HEK293T (cell line): ENCODE data around the gene BBS9.
"Not testable (repeated sequence)": the region's sequence is repeated elsewhere in the genome, so short reads cannot be mapped to it uniquely, and the experiment has no call there.

Experiments
- CTCF ChIA-PET: fragments of 350-600 bp; formaldehyde crosslinking; extraction: SDS; loops from one replicate; lab custom pipeline; 2021; ENCODE audit warnings: antibody characterized with exemption, inconsistent platforms; lab: Yijun Ruan, JAX
- POLR2A ChIA-PET: fragments of 350-600 bp; formaldehyde crosslinking; extraction: SDS; loops from one replicate; lab custom pipeline; 2020; ENCODE audit warnings: antibody characterized with exemption, inconsistent platforms; lab: Yijun Ruan, JAX
- DNase-seq: peaks from one replicate; pipeline ENCODE4 v3.0.0; 2012; ENCODE audit warnings: mixed read lengths; ENCODE audit errors: extremely low spot score
- ARNT ChIP-seq: fragments of 450-650 bp; IDR thresholded peaks from 2 replicates; pipeline ENCODE4 v1.6.1; 2017; ENCODE audit warnings: mild to moderate bottlenecking
- BHLHE40 ChIP-seq: fragments of 450-650 bp; IDR thresholded peaks from 2 replicates; pipeline ENCODE4 v1.6.1; 2016; ENCODE audit warnings: mild to moderate bottlenecking, moderate library complexity, borderline replicate concordance
- CTBP1 ChIP-seq: fragments of 450-650 bp; IDR thresholded peaks from 2 replicates; pipeline ENCODE4 v1.6.1; 2016; ENCODE audit warnings: borderline replicate concordance
- ELF4 ChIP-seq: fragments of 450-650 bp; IDR thresholded peaks from 2 replicates; pipeline ENCODE4 v1.6.1; 2017; ENCODE audit warnings: antibody characterized with exemption
- FOXA1 ChIP-seq: fragments of 450-650 bp; IDR thresholded peaks from 2 replicates; pipeline ENCODE4 v1.6.1; 2016; ENCODE audit warnings: mild to moderate bottlenecking
- FOXK2 ChIP-seq: fragments of 450-650 bp; IDR thresholded peaks from 2 replicates; pipeline ENCODE4 v1.6.1; 2016; ENCODE audit warnings: mild to moderate bottlenecking
- FOXM1 ChIP-seq: fragments of 450-650 bp; IDR thresholded peaks from 2 replicates; pipeline ENCODE4 v1.6.1; 2017; ENCODE audit warnings: mild to moderate bottlenecking, borderline replicate concordance
- HDGF ChIP-seq: fragments of 450-650 bp; IDR thresholded peaks from 2 replicates; pipeline ENCODE4 v1.6.1; 2017; ENCODE audit warnings: antibody characterized with exemption, borderline replicate concordance
- L3MBTL2 ChIP-seq: fragments of 450-650 bp; conservative IDR thresholded peaks from 2 replicates; pipeline ENCODE4 v1.6.1; 2016; ENCODE audit warnings: mild to moderate bottlenecking
- LEF1 ChIP-seq: fragments of 450-650 bp; IDR thresholded peaks from 2 replicates; pipeline ENCODE4 v1.6.1; 2017; ENCODE audit warnings: mild to moderate bottlenecking, borderline replicate concordance
- NFRKB ChIP-seq: fragments of 450-650 bp; IDR thresholded peaks from 2 replicates; pipeline ENCODE4 v1.6.1; 2016; ENCODE audit warnings: mild to moderate bottlenecking, moderate library complexity
- SP1 ChIP-seq: fragments of 450-650 bp; IDR thresholded peaks from 2 replicates; pipeline ENCODE4 v1.6.1; 2017
- SUZ12 ChIP-seq: fragments of 450-650 bp; IDR thresholded peaks from 2 replicates; pipeline ENCODE4 v1.6.1; 2016; ENCODE audit warnings: mild to moderate bottlenecking
- TARDBP ChIP-seq: fragments of 450-650 bp; IDR thresholded peaks from 2 replicates; pipeline ENCODE4 v1.6.1; 2016
- ZNF384 ChIP-seq: fragments of 450-650 bp; IDR thresholded peaks from 2 replicates; pipeline ENCODE4 v1.6.1; 2016
- TF ChIP-seq, protein P1 (sequence below): fragments of 450-650 bp; IDR thresholded peaks from 2 replicates; pipeline ENCODE4 v1.6.1; 2016

The BBS9 gene

DNA sequence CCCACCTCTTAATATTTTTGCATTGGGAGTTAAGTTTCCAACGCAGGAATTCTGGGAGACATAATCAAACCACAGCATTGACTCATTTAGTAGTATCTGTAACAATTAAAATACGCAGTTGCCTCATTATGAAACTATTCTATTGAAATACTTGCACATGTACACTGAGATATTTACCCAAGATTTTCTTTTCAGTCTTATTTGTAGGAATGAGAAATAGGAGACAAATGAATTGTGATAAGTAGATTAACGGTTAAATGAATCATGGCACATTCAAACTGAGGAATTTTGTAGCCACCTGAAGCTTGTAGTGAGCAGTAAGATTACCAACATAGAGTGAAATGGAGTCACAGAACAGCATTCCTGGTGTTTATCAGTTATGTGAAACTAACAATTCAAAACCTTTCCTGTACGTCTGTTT is 38.2 kb upstream of the BBS9 start:
- no peak for DNase-seq
- TF ChIP-seq L3MBTL2, result no peak
- TF ChIP-seq ZNF384, result no peak
- no peak for TF ChIP-seq HDGF
- no peak for TF ChIP-seq TARDBP
- TF ChIP-seq, protein P1, sequence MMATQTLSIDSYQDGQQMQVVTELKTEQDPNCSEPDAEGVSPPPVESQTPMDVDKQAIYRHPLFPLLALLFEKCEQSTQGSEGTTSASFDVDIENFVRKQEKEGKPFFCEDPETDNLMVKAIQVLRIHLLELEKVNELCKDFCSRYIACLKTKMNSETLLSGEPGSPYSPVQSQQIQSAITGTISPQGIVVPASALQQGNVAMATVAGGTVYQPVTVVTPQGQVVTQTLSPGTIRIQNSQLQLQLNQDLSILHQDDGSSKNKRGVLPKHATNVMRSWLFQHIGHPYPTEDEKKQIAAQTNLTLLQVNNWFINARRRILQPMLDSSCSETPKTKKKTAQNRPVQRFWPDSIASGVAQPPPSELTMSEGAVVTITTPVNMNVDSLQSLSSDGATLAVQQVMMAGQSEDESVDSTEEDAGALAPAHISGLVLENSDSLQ, result no peak
- TF ChIP-seq NFRKB, result no peak
- TF ChIP-seq ARNT, result no peak
- no peak for TF ChIP-seq FOXM1
- no peak for TF ChIP-seq FOXK2
- ChIA-PET POLR2A (no interaction called here), CTCF (no interaction called here)

DNA sequence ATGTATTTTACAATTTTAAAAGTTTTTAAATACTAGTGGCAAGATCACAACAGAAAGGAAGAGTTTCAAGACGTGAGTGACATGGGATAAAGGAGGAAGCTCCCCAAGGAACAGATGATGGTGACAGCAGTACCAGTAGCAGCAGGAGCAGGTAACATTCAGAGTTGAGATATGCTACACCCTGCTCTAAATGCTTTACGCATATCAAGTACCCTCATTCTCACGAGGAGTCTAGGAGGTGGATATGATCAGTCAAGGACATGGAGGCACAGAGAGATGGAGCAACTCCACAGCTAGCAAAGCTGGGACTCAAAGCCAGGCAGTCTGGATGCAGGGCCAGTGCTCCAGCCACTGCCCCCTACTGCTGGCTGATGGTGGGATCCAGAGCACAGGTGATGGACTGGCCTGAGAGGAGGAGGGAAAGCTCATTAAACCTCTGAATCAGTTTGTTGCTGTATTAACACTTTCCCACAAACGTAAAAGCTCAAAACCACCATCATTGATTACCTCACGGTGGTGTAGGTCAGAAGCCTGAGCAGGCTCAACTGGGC is 37.6 kb upstream of the BBS9 start:
- POLR2A ChIA-PET, result no interaction called here
- TF ChIP-seq CTBP1 (no peak), HDGF (no peak), ELF4 (no peak), ARNT (no peak), NFRKB (no peak), LEF1 (no peak), SUZ12 (no peak), SP1 (no peak), FOXK2 (no peak), FOXA1 (no peak), L3MBTL2 (no peak)

DNA sequence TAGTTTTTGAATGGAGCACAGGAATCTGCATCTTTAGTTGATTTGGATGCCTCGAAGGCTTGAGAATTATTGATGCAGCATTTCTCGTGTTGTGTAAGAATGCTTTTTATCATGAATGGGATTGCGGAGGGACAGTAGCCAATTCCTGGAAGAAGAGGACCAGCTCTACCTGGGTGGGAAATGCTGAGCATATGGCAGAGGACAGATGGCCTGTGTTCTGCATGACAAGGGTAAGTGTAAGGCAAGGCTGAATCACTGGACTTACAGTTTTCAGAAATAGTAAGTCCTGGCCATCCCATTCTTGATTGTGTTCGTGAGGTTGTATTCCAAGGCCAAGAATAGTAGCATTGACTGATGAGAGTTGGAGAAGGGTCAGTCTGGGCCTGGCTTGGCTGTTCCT is 36.1 kb upstream of the BBS9 start:
- TF ChIP-seq ARNT, result no peak
- no peak for TF ChIP-seq TARDBP
- no peak for TF ChIP-seq LEF1
- no peak for TF ChIP-seq SP1
- no peak for TF ChIP-seq SUZ12
- TF ChIP-seq ZNF384, result no peak
- no peak for TF ChIP-seq CTBP1
- no peak for DNase-seq
- ChIA-PET CTCF (no interaction called here), POLR2A (no interaction called here)

More for the DNA sequence above, 37.6 kb upstream of the BBS9 start:
- DNase-seq, result no peak
- CTCF ChIA-PET, result no interaction called here

DNA sequence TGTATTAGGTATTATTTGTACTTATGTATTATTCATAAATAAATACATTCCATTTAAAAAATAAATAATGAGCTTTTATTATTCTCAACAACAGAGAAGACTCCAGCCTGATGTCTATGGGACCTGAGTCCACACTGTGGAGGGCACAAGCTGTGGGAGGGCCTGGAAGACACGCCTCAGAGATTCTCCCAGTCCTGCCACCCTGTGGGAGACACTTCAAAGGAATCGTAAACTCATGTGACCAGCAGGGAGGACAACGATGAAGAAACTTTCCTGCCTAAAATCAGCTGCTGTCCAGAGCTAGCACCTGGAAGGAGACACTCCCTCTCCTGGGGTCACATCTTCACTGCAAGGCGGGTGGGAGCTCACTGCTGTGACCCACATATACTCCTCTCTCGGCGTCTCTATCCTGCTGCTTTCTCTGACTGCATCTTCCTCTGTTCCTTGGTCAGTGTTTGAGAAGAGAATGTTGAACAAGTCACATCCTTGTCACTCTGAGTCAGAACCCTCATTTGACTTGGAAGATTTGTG is 34.6 kb upstream of the BBS9 start:
- POLR2A ChIA-PET, DNase-seq, CTCF ChIA-PET: not testable (repeated sequence)

DNA sequence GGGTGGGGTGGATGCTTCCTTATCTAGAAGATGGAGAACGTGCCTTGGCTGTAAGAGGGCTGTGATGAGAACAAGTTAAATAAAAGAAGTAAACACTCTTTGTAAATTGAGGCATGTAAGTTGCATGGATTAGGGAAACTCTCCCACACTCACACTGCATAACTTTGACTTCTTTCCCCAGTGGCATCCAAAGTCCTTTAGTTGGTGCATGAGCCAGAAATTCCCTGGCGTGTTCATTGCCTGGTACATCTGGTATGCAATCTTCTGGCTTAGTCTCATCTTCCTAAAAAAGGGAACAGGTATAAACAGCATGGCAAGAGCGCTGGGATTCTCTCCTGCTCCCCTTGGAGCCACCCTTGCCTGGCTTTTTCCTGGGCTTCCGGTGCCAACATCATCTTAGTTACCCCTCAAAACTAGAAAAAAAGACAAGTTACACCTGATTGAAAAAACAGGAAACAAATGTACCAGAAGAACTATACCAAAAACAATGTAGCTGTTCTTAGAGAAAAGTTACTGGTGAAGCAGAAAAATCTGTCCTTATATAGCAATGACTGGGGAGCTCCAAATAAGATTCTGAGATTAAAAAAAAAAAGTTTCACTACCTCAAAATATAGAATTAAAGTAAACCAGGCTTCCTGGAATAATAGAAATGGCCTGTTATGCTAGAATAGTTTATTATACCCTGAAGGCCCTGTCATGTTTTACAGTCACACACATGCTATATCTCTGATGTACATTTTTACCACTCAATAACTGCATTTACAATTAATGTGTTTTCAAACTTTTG is 30.0 kb upstream of the BBS9 start:
- CTCF ChIA-PET, result no interaction called here

DNA sequence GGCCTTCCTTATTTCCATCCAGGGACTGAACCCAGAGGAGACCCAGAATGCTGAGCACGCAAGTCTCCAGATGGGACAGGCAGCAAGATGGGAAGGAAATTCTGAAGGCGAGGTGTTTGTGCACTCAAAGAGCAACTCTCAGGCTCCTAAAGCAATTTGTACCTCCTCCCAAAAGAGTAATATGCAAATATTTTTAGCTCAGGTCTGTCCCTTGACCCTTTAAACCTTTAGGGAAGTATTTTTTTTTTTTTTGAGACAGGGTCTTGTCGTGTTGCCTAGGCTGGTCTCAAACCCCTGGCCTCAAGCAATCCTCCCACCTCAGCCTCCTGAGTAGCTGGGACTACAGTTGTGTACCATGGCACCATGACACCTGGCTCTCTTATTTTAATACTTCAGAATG is 28.6 kb upstream of the BBS9 start:
- CTCF ChIA-PET, result no interaction called here
- DNase-seq, result no peak
- POLR2A ChIA-PET, result no interaction called here
- no peak for TF ChIP-seq SP1
- no peak for TF ChIP-seq FOXK2
- TF ChIP-seq, protein P1, result no peak
- TF ChIP-seq ZNF384, result no peak
- TF ChIP-seq LEF1, result no peak
- TF ChIP-seq TARDBP, result no peak
- TF ChIP-seq SUZ12, result no peak
- no peak for TF ChIP-seq ARNT
- TF ChIP-seq ELF4, result no peak

More for the DNA sequence above, 30.0 kb upstream of the BBS9 start:
- no peak for DNase-seq
- TF ChIP-seq FOXA1, result no peak
- TF ChIP-seq LEF1, result no peak
- TF ChIP-seq L3MBTL2, result no peak
- TF ChIP-seq SP1, result no peak
- no peak for TF ChIP-seq BHLHE40
- TF ChIP-seq ZNF384, result no peak
- no peak for TF ChIP-seq NFRKB
- TF ChIP-seq FOXK2, result no peak
- TF ChIP-seq CTBP1, result no peak
- TF ChIP-seq TARDBP, result no peak
- TF ChIP-seq ARNT, result no peak
- TF ChIP-seq, protein P1, result no peak
- no peak for TF ChIP-seq SUZ12
- POLR2A ChIA-PET, result no interaction called here

DNA sequence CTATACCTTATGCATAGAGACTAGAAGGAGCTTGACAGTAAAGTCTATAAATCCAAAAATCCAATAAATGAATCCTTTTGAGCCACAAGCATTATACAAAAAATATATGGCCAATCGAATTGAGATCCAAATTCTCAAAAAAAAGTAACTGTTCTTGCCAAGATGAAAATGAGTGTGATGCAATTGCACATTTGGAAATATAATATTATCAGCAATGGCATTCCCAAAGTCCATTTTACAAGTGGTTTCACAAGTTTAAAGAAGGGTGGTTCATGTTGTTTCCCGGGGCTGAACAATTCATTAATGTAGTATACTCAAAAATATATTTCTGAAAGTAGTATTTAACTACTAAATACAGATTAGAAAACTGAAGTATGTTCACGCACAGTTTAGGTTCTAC is 27.5 kb upstream of the BBS9 start:
- CTCF ChIA-PET, result no interaction called here
- no peak for TF ChIP-seq ARNT
- no peak for TF ChIP-seq TARDBP
- no peak for TF ChIP-seq CTBP1
- no peak for TF ChIP-seq SP1
- TF ChIP-seq, protein P1, result no peak
- TF ChIP-seq FOXA1, result no peak
- no peak for TF ChIP-seq HDGF
- no peak for TF ChIP-seq FOXM1
- no peak for TF ChIP-seq ZNF384
- TF ChIP-seq SUZ12, result no peak
- no peak for TF ChIP-seq NFRKB
- POLR2A ChIA-PET, result no interaction called here
- no peak for DNase-seq
